K562 (cell line): ENCODE results near the gene IL9. TPM values are rescaled to one million over a fixed set of nuclear protein-coding genes. Genes with fewer than 3 reads are reported as not detected.

ENCODE experiments used
- ATAC-seq: fragments of 200-7000 bp; cut with Tn5 transposase; 3 replicates; pipeline ENCODE4 v1.9.1; 2020; ENCODE audit warnings: moderate library complexity
- BruUV-seq: library from RNA; stranded (reverse); fragments of 400-500 nt; replicated peaks from 2 replicates; lab custom pipeline; 2021; lab: Mats Ljungman, UMichigan
- CTCF ChIA-PET: fragments of 300-600 bp; formaldehyde crosslinking; extraction: SDS; loops from one replicate; lab custom pipeline; 2021; ENCODE audit warnings: low intra/inter-chr PET ratio; lab: Yijun Ruan, JAX
- POLR2A ChIA-PET: fragments of 300-600, 350-650 bp; sonication (Branson Sonifier 250); formaldehyde crosslinking; extraction: SDS; loops from one replicate; lab custom pipeline; 2021; ENCODE audit warnings: antibody characterized with exemption, inconsistent platforms; lab: Yijun Ruan, JAX
- DNase-seq, 4 experiments: peaks; one replicate each; pipeline versions ENCODE4 v3.0.0 to v3.0.0-alpha.2; 2011 to 2018; ENCODE audit warnings: low spot score in 3 of 4, mixed read lengths in 3 of 4; ENCODE audit errors: extremely low read depth in 1 of 4
- FAIRE-seq: peaks from 2 replicates; lab custom pipeline; 2011; peaks lifted over from hg19 to GRCh38; lab: Jason Lieb, UNC
- H2AFZ ChIP-seq: 2 replicates; pipeline ENCODE4 v1.6.0; 2011; ENCODE audit warnings: low read depth, low read length, control low read depth, inconsistent platforms
- H3K27ac ChIP-seq: fragments of 200-600 bp; 3 replicates; pipeline ENCODE4 v1.8.0; 2011; ENCODE audit warnings: low read depth, mild to moderate bottlenecking, control low read depth, inconsistent platforms, low read length, moderate library complexity, mixed read lengths; ENCODE audit errors: extremely low read depth
- H3K27me3 ChIP-seq, 2 experiments: fragments of 300-600 bp in 1 of 2; 2 replicates in 1 of 2; 3 replicates in 1 of 2; pipeline versions ENCODE4 v1.6.0 to v1.8.0; 2011; ENCODE audit warnings: inconsistent platforms in 2 of 2, low read length in 2 of 2, mild to moderate bottlenecking in 1 of 2, mixed read lengths in 1 of 2, moderate library complexity in 1 of 2; ENCODE audit not compliant: control insufficient read depth in 2 of 2, insufficient read depth in 2 of 2
- H3K36me3 ChIP-seq: fragments of 300-600 bp; 3 replicates; pipeline ENCODE4 v1.8.0; 2011; ENCODE audit warnings: mild to moderate bottlenecking, low read length, inconsistent platforms; ENCODE audit not compliant: control insufficient read depth, insufficient read depth
- H3K4me1 ChIP-seq, 2 experiments: fragments of 200-600 bp in 1 of 2; replicated peaks in 1 of 2; 2 replicates in 1 of 2; 3 replicates in 1 of 2; pipeline versions ENCODE4 v1.5.1 to v1.8.0; 2011; ENCODE audit warnings: inconsistent platforms in 2 of 2, low read length in 2 of 2, mild to moderate bottlenecking in 1 of 2, mixed read lengths in 1 of 2, moderate library complexity in 1 of 2; ENCODE audit not compliant: control insufficient read depth in 2 of 2, insufficient read depth in 2 of 2
- H3K4me2 ChIP-seq: 2 replicates; pipeline ENCODE4 v1.6.1; 2011; ENCODE audit warnings: low read length, control low read depth, inconsistent platforms, mixed read lengths; ENCODE audit not compliant: insufficient read depth
- H3K4me3 ChIP-seq: fragments of 200-600 bp; sonication (generic), shearing (Covaris generic); 2 replicates; pipeline ENCODE4 v1.5.1; 2016; ENCODE audit warnings: control low read depth, inconsistent platforms
- H3K79me2 ChIP-seq: fragments of 200-600 bp; 3 replicates; pipeline ENCODE4 v1.8.0; 2011; ENCODE audit warnings: low read length, inconsistent platforms; ENCODE audit not compliant: control insufficient read depth, insufficient read depth
- H3K9ac ChIP-seq, 2 experiments: 2 replicates each; pipeline versions ENCODE4 v1.6.0 to v1.6.1; 2011; ENCODE audit warnings: low read depth in 2 of 2, low read length in 2 of 2, control low read depth in 1 of 2, inconsistent platforms in 1 of 2, mild to moderate bottlenecking in 1 of 2, mixed read lengths in 1 of 2; ENCODE audit not compliant: insufficient read depth in 1 of 2
- H3K9me1 ChIP-seq: one replicate; pipeline ENCODE4 v1.6.0; 2011; ENCODE audit warnings: inconsistent platforms, mild to moderate bottlenecking, low read length, moderate library complexity; ENCODE audit not compliant: control insufficient read depth, insufficient read depth
- H3K9me3 ChIP-seq: replicated peaks from 2 replicates; pipeline ENCODE4 v1.5.1; 2011; ENCODE audit warnings: low read depth, low read length, inconsistent platforms; ENCODE audit not compliant: control insufficient read depth, insufficient read depth
- H4K20me1 ChIP-seq: replicated peaks from 2 replicates; pipeline ENCODE4 v1.6.1; 2011; ENCODE audit warnings: low read length, inconsistent platforms, mixed read lengths; ENCODE audit not compliant: control insufficient read depth, insufficient read depth
- ETS2 ChIP-seq: IDR thresholded peaks from 2 replicates; pipeline ENCODE4 v1.6.1; 2016; ENCODE audit warnings: borderline replicate concordance, missing genetic modification characterization, mild to moderate bottlenecking, moderate library complexity, missing compliant biosample characterization; ENCODE audit not compliant: poor library complexity, severe bottlenecking
- POLR3G ChIP-seq: IDR thresholded peaks from 2 replicates; pipeline ENCODE4 v1.6.1; 2011; ENCODE audit not compliant: insufficient read length, insufficient replicate concordance; ENCODE audit errors: extremely low read depth
- TAL1 ChIP-seq: fragments of 450-650 bp; IDR thresholded peaks from 2 replicates; pipeline ENCODE4 v1.6.1; 2016; ENCODE audit warnings: mild to moderate bottlenecking
- ZFP1 ChIP-seq: fragments of 450-650 bp; formaldehyde crosslinking; IDR thresholded peaks from 2 replicates; pipeline ENCODE4 v1.4.0; 2020; ENCODE audit warnings: mild to moderate bottlenecking, mixed read lengths
- ZNF24 ChIP-seq: fragments of 450-650 bp; IDR thresholded peaks from 2 replicates; pipeline ENCODE4 v1.6.1; 2016
- WGBS: fragments of 100-300 bp; shearing (Covaris generic); methylation state at CpG from one replicate; pipeline ENCODE4 v1.1.6; 2016; ENCODE audit warnings: low coverage, mixed read lengths; ENCODE audit not compliant: insufficient coverage; ENCODE audit errors: missing lambda C conversion rate; 5-methylcytosine and 5-hydroxymethylcytosine counted together
- in situ Hi-C: fragments of 300-500 bp; cut with MboI; formaldehyde crosslinking; loops from 4 replicates; pipeline ENCODE4 v1.15.0; 2018; ENCODE audit warnings: inconsistent platforms, mixed read lengths
- intact Hi-C: fragments of 100-400 bp; cut with micrococcal nuclease; formaldehyde crosslinking; loops from 2 replicates; pipeline ENCODE4 v1.14.2; 2022
- polyA plus RNA-seq, 8 experiments: library from polyadenylated mRNA; depleted of rRNA in 4 of 8; stranded (reverse) in 5 of 8; unstranded in 3 of 8; fragments of >200 nt; fragmentation: Nextera tagmentation in 2 of 8; fragmentation: Illumina TruSeq in 1 of 8; extraction: Ambion mirVana in 2 of 8; extraction: Trizol in 1 of 8; gene quantifications; 2 replicates each; pipeline versions ENCODE4 v1.2.1 to v1.2.3, GENCODE V29; 2011 to 2014; ENCODE audit warnings: inconsistent platforms in 1 of 8, missing spikeins in 1 of 8
- total RNA-seq, 7 experiments: library from RNA; depleted of rRNA in 6 of 7; stranded (reverse); fragments of >200 nt in 6 of 7; fragmentation: Illumina TruSeq in 2 of 7; extraction: Trizol in 2 of 7; gene quantifications; 2 replicates each; pipeline versions ENCODE4 v1.2.1 to v1.2.3, GENCODE V29; 2011 to 2021; ENCODE audit warnings: low replicate concordance in 1 of 7
- TF ChIP-seq, protein P1 (sequence below): IDR thresholded peaks from 2 replicates; pipeline ENCODE4 v1.6.1; 2011; ENCODE audit not compliant: insufficient read length; ENCODE audit errors: extremely low read depth
- TF ChIP-seq, protein P2 (sequence below): fragments of 250-450 bp; sonication (Bioruptor Pico); IDR thresholded peaks from 2 replicates; pipeline ENCODE4 v1.4.0; 2020; ENCODE audit warnings: borderline replicate concordance
- TF ChIP-seq, protein P3 (sequence below): sonication (generic); formaldehyde crosslinking; IDR thresholded peaks from 2 replicates; pipeline ENCODE4 v1.8.1; 2023; ENCODE audit warnings: mild to moderate bottlenecking, missing genetic modification reagents
- TF ChIP-seq, protein P4 (sequence below): fragments of 250-450 bp; sonication (Bioruptor Pico); IDR thresholded peaks from 2 replicates; pipeline ENCODE4 v1.5.1; 2021; ENCODE audit warnings: mild to moderate bottlenecking

Gene IL9
- total and polyA plus RNA-seq, 9 of the 15 experiments (the other 6 are each of a cell fraction or from before 2014, with no cell fraction given): not detected

DNA sequence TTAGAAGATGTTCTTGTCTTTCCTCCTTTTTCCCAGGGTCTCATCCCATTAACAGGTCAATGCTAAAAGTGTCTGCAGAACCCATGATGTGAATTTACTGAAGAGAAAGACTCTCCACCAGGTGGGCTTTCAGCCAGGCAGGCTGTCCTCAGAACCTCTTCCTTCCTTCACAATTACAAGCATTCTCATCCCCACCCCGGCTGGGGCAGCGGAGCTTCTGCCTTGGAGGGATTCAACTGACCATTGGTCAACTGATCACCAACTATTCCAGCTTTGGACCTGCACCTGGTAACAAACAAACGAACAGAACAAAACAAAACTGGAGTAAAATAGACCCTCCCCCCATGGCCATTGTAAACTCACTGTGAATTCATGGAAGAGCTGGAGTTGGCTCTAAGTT lies 12.6 kb downstream of the IL9 start:
- ATAC-seq: no peak
- ChIA-PET POLR2A (interaction anchor here (0.5 kb wide), 1 partner anchor 174 kb away, joined by 3 read pairs; no protein-coding TSS in a partner anchor), CTCF (no interaction called here)
- Histone ChIP-seq H3K9me1 (no peaks in the 10 kb centered on the region), H3K36me3 (no peaks in the 10 kb centered on the region), H3K79me2 (no peaks in the 10 kb centered on the region), H3K9me3 (no peaks in the 10 kb centered on the region), H3K9ac (no peak overlapping the region), H4K20me1 (peaks cover 6% of the 10 kb centered on the region; the same call in 1 of the 2 replicates), H3K4me1 (no peaks in the 10 kb centered on the region), H3K4me3 (no peak overlapping the region), H2AFZ (no peak overlapping the region), H3K27ac (no peak overlapping the region), H3K4me2 (no peak overlapping the region), H3K27me3 (peaks cover 2 to 40% of the 10 kb centered on the region in 2 experiments; a peak in 3 of 5 replicates)
- no peak for TF ChIP-seq POLR3G
- TF ChIP-seq, protein P1, sequence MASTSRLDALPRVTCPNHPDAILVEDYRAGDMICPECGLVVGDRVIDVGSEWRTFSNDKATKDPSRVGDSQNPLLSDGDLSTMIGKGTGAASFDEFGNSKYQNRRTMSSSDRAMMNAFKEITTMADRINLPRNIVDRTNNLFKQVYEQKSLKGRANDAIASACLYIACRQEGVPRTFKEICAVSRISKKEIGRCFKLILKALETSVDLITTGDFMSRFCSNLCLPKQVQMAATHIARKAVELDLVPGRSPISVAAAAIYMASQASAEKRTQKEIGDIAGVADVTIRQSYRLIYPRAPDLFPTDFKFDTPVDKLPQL: no peak
- no peak for TF ChIP-seq TAL1
- no peak for TF ChIP-seq ETS2
- no peak for TF ChIP-seq ZNF24
- in situ Hi-C loops (no loop called here), intact Hi-C loops (loop anchor here (1.0 kb wide), 1 partner anchor 329 kb away; no protein-coding TSS in a partner anchor)
- BruUV-seq: no TSS peak
- FAIRE-seq: no peak
- WGBS: 0% methylated on average over 3 of the region's 3 CpGs
- no peak for DNase-seq

DNA sequence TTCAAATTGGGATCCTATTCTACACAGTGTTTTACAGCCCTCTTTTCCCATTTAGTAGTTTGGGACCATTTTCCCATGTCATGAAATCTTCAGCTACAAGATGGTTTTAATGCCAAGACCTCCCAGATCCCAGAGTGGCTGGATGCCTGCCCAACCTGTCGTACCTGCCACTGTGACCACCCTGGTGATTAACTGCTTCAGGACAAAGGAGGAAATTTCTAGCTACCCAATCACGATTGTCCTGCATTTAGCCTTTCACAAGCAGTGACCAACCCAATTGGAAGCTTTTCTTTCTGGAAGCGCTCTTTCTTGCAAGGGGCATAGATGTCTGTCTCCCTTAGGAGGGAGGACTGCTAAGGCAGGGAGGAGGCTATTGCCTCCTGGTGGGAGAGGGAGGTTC lies 13.8 kb downstream of the IL9 start:
- WGBS: 0% methylated on average over 2 of the region's 3 CpGs
- no peak overlapping the region for H3K27ac ChIP-seq
- no peaks in the 10 kb centered on the region for H3K4me1 ChIP-seq
- no peak overlapping the region for H2AFZ ChIP-seq
- H3K27me3 ChIP-seq: peaks cover 2 to 38% of the 10 kb centered on the region in 2 experiments; a peak in 3 of 5 replicates
- H3K9ac ChIP-seq: no peak overlapping the region
- H3K79me2 ChIP-seq: no peaks in the 10 kb centered on the region
- CTCF ChIA-PET: no interaction called here
- in situ Hi-C loops: no loop called here
- POLR2A ChIA-PET: interaction anchor here (0.8 to 1.2 kb wide), 2 partner anchors 9 to 424 kb away, joined by 3 to 6 read pairs; no protein-coding TSS in a partner anchor
- H3K9me3 ChIP-seq: no peaks in the 10 kb centered on the region
- H3K4me3 ChIP-seq: no peak overlapping the region
- DNase-seq (no peak), FAIRE-seq (no peak), ATAC-seq (no peak)
- H3K4me2 ChIP-seq: no peak overlapping the region
- H3K36me3 ChIP-seq: no peaks in the 10 kb centered on the region
- BruUV-seq: no TSS peak
- H4K20me1 ChIP-seq: no peaks in the 10 kb centered on the region
- no peaks in the 10 kb centered on the region for H3K9me1 ChIP-seq
- intact Hi-C loops: no loop called here
- TF ChIP-seq, protein P2, sequence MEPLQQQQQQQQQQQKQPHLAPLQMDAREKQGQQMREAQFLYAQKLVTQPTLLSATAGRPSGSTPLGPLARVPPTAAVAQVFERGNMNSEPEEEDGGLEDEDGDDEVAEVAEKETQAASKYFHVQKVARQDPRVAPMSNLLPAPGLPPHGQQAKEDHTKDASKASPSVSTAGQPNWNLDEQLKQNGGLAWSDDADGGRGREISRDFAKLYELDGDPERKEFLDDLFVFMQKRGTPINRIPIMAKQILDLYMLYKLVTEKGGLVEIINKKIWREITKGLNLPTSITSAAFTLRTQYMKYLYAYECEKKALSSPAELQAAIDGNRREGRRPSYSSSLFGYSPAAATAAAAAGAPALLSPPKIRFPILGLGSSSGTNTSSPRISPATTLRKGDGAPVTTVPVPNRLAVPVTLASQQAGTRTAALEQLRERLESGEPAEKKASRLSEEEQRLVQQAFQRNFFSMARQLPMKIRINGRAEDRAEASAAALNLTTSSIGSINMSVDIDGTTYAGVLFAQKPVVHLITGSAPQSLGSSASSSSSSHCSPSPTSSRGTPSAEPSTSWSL (CRISPR knock-in tag): no peak
- TF ChIP-seq ZFP1 (CRISPR knock-in tag): no peak
- TF ChIP-seq, protein P3, sequence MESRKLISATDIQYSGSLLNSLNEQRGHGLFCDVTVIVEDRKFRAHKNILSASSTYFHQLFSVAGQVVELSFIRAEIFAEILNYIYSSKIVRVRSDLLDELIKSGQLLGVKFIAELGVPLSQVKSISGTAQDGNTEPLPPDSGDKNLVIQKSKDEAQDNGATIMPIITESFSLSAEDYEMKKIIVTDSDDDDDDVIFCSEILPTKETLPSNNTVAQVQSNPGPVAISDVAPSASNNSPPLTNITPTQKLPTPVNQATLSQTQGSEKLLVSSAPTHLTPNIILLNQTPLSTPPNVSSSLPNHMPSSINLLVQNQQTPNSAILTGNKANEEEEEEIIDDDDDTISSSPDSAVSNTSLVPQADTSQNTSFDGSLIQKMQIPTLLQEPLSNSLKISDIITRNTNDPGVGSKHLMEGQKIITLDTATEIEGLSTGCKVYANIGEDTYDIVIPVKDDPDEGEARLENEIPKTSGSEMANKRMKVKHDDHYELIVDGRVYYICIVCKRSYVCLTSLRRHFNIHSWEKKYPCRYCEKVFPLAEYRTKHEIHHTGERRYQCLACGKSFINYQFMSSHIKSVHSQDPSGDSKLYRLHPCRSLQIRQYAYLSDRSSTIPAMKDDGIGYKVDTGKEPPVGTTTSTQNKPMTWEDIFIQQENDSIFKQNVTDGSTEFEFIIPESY: no peak
- TF ChIP-seq, protein P4, sequence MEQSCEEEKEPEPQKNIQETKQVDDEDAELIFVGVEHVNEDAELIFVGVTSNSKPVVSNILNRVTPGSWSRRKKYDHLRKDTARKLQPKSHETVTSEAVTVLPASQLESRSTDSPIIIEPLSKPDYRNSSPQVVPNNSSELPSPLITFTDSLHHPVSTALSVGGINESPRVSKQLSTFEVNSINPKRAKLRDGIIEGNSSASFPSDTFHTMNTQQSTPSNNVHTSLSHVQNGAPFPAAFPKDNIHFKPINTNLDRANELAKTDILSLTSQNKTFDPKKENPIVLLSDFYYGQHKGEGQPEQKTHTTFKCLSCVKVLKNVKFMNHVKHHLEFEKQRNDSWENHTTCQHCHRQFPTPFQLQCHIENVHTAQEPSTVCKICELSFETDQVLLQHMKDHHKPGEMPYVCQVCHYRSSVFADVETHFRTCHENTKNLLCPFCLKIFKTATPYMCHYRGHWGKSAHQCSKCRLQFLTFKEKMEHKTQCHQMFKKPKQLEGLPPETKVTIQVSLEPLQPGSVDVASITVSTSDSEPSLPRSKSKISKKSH (CRISPR knock-in tag): no peak
